GM18519 (cell line): ENCODE data around the gene VAV2.
"Not testable (repeated sequence)": the region's sequence is repeated elsewhere in the genome, so short reads cannot be mapped to it uniquely, and the experiment has no call there.

Experiments
- ATAC-seq: cut with Tn5 transposase; IDR thresholded peaks from one replicate; pipeline ENCODE4 v1.9.1; 2021; ENCODE audit warnings: mild to moderate bottlenecking, moderate library complexity; ENCODE audit not compliant: unreplicated experiment, low FRiP score

The VAV2 gene

GRCh38 chr9:133896007-133896406 is 96.1 kb downstream of the VAV2 start:
- not testable (repeated sequence) for ATAC-seq

DNA sequence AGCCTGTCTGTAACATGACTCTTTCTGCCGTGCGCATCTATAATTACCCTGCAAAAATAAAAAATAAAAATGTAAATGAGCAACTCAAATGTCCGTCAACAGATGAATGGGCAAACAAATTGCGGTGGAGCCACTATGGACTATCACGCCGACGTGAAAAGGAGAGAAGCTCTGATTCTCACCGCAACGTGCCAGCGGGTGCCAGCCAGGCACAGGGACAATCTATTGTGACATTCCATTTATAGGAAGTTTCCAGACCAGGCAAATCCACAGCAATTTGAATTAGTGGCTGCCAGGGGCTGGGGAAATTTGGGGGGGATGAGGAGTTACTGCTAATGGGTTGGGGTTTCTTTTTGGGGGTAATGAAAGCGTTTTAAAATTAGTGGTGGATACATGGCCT is 96.8 kb downstream of the VAV2 start:
- ATAC-seq, result no peak

DNA sequence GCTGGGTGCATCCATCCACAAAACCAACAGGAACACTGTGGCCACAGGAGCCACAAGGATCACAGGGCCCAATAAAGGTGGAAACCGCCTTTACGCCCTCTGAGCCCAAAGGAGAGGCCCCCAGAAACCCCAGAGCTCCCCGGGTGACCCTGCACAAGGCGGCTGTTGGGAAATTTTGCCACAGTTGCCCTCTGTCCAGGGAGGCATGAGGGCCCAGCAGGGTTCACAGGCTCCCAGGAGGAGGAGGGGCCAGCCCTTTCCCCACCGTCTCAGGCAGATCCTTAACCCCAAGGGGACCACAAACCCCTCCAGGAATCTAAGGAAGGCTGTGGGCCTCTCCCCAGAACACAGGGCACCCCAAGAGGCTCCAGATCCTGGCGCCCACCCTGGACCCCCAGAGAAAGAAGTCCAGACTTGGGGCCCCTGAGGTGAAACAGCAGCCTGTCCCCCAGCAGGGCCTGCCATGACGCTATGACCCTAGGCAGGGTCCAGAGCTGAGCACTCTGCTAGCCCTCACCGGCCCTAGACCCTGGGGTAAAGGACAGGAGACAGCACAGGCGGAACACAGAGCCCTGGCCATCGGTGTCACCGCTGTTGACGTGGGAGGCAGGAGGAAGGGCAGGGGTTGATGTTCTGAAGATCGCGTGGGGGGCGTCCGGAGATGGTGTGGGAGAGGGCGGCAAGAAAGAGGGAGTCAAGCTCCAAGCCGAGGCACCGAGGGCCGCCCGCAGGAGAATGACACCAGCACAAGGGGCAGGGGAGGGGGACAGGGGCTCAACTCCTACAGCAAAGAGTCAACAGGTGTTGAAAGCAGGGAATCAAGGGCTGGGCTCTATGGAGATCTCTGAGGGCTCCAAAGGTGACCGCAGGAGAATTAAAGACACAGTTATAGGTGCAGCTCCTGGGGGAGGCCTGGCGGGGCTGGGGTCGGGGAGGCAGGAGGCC is 97.5 kb downstream of the VAV2 start:
- ATAC-seq, result no peak

GRCh38 chr9:133893191-133893994 is 98.7 kb downstream of the VAV2 start:
- ATAC-seq, result no peak

GRCh38 chr9:133892193-133892920 is 99.8 kb downstream of the VAV2 start:
- ATAC-seq, result no peak

- no peak for ATAC-seq
Measured at GRCh38 chr9:133891741-133892140, 100.4 kb downstream of the VAV2 start.

DNA sequence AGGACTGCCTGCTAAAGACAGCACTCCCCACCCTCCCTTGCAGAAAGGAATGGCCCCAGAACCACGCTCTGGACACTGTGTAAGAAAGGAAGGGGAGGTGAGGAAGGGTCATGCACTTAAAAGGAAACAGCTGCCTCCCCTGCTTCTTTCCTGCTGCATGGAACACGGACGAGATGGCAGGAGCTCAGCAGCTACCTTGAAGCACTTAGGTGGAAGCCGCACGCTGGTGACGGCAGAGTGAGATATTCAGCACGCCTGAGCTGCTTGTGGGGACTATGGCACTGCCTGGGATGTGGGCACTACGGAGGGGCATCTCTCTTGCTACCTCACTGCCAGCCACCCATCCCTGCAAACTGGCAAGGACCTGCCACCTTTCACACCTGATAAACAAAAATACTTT is 101.5 kb downstream of the VAV2 start:
- no peak for ATAC-seq

- no peak for ATAC-seq
Measured at GRCh38 chr9:133889584-133890301, 102.4 kb downstream of the VAV2 start.

GRCh38 chr9:133888809-133889491 is 103.2 kb downstream of the VAV2 start:
- no peak for ATAC-seq

DNA sequence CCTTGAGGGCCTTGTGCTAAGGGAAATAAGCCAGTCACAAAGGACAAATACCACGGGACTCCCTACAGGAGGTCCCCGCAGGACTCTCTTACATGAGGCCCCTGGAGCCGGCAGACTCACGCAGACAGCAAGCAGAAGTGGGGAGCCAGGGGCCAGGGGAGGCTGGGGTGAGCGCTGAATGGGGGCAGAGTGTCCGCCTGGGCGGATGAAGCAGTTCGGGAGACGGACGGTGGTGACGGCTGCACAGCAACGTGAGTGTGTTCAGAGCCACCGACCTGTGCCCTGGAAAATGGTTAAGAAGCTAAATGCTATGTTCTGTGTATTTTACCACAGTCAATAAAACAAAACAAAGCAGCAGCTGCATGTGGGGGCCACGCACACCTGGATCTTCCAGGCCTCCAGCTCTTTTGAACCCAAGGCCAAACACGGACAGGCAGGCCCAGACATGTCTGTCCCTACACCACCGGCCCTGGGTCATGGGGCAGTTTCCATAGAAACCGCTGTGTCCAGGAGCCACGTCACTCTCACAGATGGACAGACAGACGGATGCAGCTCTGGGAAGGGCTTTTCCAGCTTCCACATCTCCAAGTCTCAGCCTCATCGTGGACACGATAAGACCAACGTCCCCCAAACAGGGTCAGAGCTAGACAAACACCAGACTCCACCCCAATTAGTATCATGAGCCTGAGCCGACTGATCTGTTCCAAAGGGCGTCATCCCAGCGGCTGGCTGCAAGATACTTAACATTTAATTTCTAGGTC is 103.9 kb downstream of the VAV2 start:
- ATAC-seq, result no peak

- ATAC-seq, result no peak
Measured at GRCh38 chr9:133887540-133888047, 104.5 kb downstream of the VAV2 start.

- no peak for ATAC-seq
Measured at GRCh38 chr9:133886563-133887501, 105.3 kb downstream of the VAV2 start.

GRCh38 chr9:133884907-133885744 is 107.0 kb downstream of the VAV2 start:
- no peak for ATAC-seq

DNA sequence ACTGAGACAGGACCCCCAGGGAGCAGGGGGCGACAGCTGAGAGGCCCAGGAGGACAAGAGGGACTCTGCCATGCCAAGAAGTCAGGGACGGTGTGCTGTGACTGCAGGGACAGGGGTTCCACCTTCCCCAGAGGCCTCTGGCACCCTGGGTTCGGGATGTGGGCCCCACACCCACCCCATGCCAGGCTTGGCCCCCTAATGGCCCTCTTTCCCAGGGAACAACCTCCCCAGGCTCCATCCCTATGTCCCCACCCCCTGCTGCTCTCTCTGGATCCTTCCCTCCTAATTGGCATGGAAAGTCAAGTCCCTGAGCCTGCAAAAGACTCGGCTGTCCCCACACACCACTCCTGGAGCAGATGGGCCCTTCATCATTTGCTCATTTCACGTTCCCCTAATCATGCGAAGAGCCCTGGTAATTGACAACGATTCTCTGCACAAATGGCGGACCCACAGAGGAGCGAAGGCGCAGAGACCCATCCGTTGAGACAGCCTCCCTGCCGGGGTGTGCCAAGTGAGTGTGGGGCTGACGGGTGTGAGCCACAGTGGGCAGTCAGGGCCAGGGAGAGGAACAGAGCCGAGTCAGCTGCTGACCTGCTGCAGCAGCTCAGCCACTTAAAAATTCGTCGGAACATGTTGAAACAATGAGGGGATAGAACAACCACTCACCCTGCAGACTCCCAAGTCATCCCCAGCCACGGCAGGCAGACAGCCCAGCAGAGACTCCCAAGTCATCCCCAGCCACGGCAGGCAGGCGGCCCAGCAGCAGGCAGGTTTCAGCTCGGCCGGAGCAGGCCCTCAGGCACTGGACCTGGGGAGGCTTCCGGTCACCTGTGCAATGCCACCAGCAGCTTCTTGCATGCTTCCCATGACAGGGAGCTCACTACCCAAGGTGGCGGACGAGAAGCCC is 109.0 kb downstream of the VAV2 start:
- ATAC-seq, result no peak

GRCh38 chr9:133881671-133882381 is 110.3 kb downstream of the VAV2 start:
- no peak for ATAC-seq
